ENCODE measurements around the gene ATP2A1. TPM values are rescaled to one million over a fixed set of nuclear protein-coding genes. Genes with fewer than 3 reads are reported as not detected.
A peak's percentile ranks its signal among the peaks of the same experiment; 100 is the strongest.
"Not testable (repeated sequence)": the region's sequence is repeated elsewhere in the genome, so short reads cannot be mapped to it uniquely, and the experiment has no call there.

ATP2A1 gene
- polyA plus RNA-seq, 1 experiment = 0.50 TPM

DNA sequence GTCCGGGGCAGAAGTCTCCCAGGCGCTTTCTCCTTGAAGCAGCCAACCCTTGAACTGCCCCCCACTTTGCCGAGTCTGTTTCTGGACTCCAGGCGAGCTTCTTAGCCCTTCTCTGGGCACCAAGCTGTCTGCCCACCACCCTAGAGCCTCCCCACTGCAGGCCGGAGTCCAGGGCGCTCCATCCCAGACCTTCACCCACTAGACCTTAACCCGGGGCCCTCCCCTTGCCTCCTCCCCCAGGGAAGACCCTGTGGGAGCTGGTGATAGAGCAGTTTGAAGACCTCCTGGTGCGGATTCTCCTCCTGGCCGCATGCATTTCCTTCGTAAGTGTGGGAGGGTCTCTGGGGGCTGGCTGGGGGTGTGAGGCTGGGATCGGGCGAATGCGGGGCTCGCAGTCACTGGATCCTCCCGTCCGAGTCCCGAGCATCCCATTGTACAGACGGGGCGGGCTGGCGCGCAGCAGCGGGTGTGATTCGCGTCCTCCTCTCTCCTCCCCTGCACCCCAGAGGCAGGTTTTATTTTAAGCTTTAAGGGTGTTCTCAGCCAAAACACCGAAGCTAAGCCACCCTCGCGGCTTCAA is 1.1 kb downstream of the ATP2A1 start:
- Histone ChIP-seq H3K4me3 (ENCODE audit: low read depth, low read length) (peak overlapping the region; percentile 71), H3K27ac (ENCODE audit: low read depth, low read length) (no peak overlapping the region), H3K9me3 (ENCODE audit: control insufficient read depth, insufficient read depth, low read length) (no peaks in the 10 kb centered on the region; the same call in 1 of the 2 replicates), H3K27me3 (ENCODE audit: control insufficient read depth, insufficient read depth, low read length) (no peaks in the 10 kb centered on the region)
- TF ChIP-seq, protein P1, sequence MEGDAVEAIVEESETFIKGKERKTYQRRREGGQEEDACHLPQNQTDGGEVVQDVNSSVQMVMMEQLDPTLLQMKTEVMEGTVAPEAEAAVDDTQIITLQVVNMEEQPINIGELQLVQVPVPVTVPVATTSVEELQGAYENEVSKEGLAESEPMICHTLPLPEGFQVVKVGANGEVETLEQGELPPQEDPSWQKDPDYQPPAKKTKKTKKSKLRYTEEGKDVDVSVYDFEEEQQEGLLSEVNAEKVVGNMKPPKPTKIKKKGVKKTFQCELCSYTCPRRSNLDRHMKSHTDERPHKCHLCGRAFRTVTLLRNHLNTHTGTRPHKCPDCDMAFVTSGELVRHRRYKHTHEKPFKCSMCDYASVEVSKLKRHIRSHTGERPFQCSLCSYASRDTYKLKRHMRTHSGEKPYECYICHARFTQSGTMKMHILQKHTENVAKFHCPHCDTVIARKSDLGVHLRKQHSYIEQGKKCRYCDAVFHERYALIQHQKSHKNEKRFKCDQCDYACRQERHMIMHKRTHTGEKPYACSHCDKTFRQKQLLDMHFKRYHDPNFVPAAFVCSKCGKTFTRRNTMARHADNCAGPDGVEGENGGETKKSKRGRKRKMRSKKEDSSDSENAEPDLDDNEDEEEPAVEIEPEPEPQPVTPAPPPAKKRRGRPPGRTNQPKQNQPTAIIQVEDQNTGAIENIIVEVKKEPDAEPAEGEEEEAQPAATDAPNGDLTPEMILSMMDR (IDR thresholded peaks at IDR 0.05; ENCODE audit: low read depth, low read length) = no peak
- DNase-seq (ENCODE audit: low read depth, low spot score) = no peak
- CTCF ChIA-PET = interaction anchor here (1.8 kb wide), 1 partner anchor 66 kb away, joined by 6 read pairs; no protein-coding TSS in a partner anchor
- POLR2A ChIA-PET = interaction anchor here (0.5 to 1.2 kb wide), 5 partner anchors 11 to 68 kb away, joined by 3 to 7 read pairs (median 6); partner anchors contain the start of genes RABEP2 and SH2B1

DNA sequence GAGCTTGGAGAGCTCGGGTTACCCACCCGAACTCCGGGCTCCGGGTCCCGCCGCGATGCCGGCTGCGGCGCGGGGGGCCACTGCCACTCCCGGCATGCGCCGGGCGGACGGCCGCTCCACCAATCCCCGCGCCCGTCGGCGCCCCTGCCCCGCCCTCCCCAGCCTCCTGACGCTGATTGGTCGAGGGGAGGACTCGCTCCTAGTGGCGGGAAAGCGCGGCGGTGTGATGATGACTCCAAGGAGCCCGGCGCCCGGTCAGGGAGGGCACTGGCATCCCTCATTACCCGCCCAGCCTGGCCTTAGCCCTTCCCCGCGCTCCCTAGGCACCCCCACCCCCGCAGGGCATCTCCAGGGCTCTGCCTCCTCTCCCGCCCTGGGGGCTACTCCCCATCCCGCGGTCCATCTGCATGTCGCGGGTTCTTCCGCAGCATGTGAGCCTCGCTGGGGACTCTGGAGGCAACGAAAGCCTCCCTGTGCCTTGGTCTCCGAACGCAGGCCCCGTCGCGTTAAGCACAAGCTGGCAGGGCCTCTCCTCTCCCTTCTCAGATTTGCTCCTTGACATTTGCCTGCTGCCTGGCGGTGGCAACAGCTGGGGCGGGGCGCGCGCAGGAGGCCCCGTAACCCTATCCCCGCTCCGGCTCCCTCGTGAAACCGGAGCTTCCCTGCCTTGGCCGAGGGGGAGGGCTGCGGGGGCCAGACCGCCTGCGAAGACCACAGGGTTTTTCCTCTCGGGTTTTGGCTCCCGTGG is 1.7 kb downstream of the ATP2A1 start:
- peak overlapping the region; percentile 71 for H3K4me3 ChIP-seq (ENCODE audit: low read depth, low read length)
- no peaks in the 10 kb centered on the region; the same call in 1 of the 2 replicates for H3K9me3 ChIP-seq (ENCODE audit: control insufficient read depth, insufficient read depth, low read length)
- TF ChIP-seq, protein P1 (IDR thresholded peaks at IDR 0.05; ENCODE audit: low read depth, low read length) = no peak
- CTCF ChIA-PET = no interaction called here
- H3K27ac ChIP-seq (ENCODE audit: low read depth, low read length) = no peak overlapping the region
- H3K27me3 ChIP-seq (ENCODE audit: control insufficient read depth, insufficient read depth, low read length) = no peaks in the 10 kb centered on the region
- peak; percentile 29 for DNase-seq (ENCODE audit: low read depth, low spot score)
- POLR2A ChIA-PET = interaction anchor here (0.9 to 1.2 kb wide), 3 partner anchors 12 to 45 kb away, joined by 3 to 7 read pairs (median 5); partner anchors contain the start of genes RABEP2 and SH2B1

DNA sequence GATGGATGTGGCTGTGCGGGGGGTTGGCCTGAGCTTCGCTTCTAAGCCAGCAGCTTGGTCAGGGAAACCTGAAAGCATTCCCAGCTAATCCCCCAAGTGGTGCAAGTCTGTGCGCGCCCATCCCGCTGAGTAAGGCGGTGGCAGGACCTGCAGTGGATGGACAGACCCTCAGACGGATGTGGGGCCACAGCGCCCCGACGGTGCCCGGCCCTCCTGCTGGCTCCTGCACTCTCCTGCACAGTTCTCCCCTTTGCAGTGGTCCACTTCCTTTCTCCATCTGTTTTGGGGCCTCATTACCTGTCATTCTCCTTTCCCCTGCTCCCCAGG is 2.3 kb downstream of the ATP2A1 start:
- ChIA-PET POLR2A (no interaction called here), CTCF (no interaction called here)
- H3K4me3 ChIP-seq (ENCODE audit: low read depth, low read length) = peak overlapping the region; percentile 58; the same call in 1 of the 2 replicates

DNA sequence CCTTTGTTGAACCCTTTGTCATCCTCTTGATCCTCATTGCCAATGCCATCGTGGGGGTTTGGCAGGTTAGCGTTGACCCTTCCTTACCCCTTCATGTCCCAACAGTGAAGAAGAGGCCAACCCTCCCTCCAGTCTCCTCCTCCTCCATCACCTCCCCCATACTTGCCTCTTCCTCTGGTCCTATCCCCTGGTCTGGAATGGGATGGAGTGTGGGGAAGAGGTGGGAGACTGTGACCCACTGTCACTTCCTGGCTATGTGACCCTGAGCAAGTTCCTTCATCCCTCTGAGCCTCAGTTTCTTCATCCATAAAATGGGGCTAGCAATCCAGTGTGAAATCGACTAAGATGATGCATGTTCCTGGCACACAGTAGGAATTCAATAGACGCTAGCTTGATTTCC is 2.7 kb downstream of the ATP2A1 start:
- POLR2A ChIA-PET = no interaction called here
- Histone ChIP-seq H3K27ac (ENCODE audit: low read depth, low read length) (no peak overlapping the region), H3K4me3 (ENCODE audit: low read depth, low read length) (no peak overlapping the region), H3K27me3 (ENCODE audit: control insufficient read depth, insufficient read depth, low read length) (no peaks in the 10 kb centered on the region), H3K9me3 (ENCODE audit: control insufficient read depth, insufficient read depth, low read length) (no peaks in the 10 kb centered on the region; the same call in 1 of the 2 replicates)
- no peak for DNase-seq (ENCODE audit: low read depth, low spot score)
- CTCF ChIA-PET = no interaction called here
- TF ChIP-seq, protein P1 (IDR thresholded peaks at IDR 0.05; ENCODE audit: low read depth, low read length) = no peak

More for the DNA sequence above, 2.3 kb downstream of the ATP2A1 start:
- no peak overlapping the region for H3K27ac ChIP-seq (ENCODE audit: low read depth, low read length)
- H3K9me3 ChIP-seq (ENCODE audit: control insufficient read depth, insufficient read depth, low read length) = no peaks in the 10 kb centered on the region; the same call in 1 of the 2 replicates
- no peak for DNase-seq (ENCODE audit: low read depth, low spot score)
- TF ChIP-seq, protein P1 (IDR thresholded peaks at IDR 0.05; ENCODE audit: low read depth, low read length) = no peak
- H3K27me3 ChIP-seq (ENCODE audit: control insufficient read depth, insufficient read depth, low read length) = no peaks in the 10 kb centered on the region

DNA sequence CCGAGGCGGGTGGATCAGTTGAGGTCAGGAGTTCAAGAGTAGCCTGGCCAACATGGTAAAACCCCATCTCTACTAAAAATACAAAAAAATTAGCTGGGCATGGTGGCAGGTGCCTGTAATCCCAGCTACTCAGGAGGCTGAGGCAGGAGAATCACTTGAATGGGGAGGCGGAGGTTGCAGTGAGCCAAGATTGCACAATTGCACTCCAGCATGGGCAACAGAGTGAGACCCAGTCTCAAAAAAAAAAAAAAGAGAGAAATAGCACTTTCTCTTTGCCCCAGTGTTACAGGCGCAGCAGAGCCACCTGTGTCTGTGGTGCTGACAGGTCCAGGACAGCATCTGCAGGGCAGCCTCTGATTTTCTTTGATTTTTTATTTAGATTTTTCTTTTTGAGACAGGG is 3.3 kb downstream of the ATP2A1 start:
- H3K27ac ChIP-seq (ENCODE audit: low read depth, low read length); CTCF ChIA-PET; DNase-seq (ENCODE audit: low read depth, low spot score); POLR2A ChIA-PET; H3K27me3 ChIP-seq (ENCODE audit: control insufficient read depth, insufficient read depth, low read length); H3K4me3 ChIP-seq (ENCODE audit: low read depth, low read length); H3K9me3 ChIP-seq (ENCODE audit: control insufficient read depth, insufficient read depth, low read length): not testable (repeated sequence)
